HG03159 (cell line): ENCODE results near the gene CCDC183.
"Not testable (repeated sequence)": the region's sequence is repeated elsewhere in the genome, so short reads cannot be mapped to it uniquely, and the experiment has no call there.

ENCODE experiments used
- ATAC-seq: cut with Tn5 transposase; IDR thresholded peaks from one replicate; pipeline ENCODE4 v1.9.1; 2021; ENCODE audit warnings: mild to moderate bottlenecking, moderate library complexity; ENCODE audit not compliant: unreplicated experiment

The CCDC183 gene

GRCh38 chr9:136837146-136837855 lies 41.2 kb downstream of the CCDC183 start:
- ATAC-seq: no peak

GRCh38 chr9:136837856-136838277 lies 41.7 kb downstream of the CCDC183 start:
- ATAC-seq: not testable (repeated sequence)

DNA sequence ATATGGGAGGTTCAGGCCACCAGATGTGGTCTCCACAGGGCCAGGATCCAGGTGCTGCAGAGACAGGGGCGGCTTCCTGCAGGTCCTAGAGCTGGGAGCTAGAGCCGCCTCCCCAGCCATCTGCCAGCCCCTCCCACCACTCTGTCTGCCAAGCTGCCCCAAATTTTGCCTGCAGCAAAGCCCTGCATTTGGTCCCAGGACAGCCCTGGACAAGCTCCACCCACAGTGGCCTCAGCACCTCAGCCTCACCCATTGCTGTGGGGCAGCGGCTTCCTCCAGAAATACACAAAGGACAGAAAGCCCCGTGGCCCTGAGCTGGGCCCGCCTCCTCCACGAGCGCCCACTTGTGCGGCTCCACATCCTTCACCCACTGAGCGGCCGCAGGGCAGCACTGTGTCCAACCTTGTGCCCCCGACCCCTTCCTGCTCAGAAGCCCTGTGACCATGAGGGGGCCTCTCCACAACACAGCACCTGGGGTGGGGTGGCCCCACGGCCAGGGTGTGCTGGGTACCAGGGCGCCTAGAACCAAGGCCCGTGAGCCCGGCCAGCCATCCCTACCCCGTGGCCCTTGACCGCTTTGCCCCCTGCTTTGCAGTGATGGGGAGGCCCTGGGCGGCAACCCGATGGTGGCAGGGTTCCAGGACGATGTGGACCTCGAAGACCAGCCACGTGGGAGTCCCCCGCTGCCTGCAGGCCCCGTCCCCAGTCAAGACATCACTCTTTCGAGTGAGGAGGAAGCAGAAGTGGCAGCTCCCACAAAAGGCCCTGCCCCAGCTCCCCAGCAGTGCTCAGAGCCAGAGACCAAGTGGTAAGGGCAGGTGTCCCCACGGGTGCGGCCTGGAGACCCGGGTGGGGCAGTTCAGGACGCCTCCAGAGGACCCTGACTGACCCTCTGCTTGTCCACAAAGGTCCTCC lies 42.4 kb downstream of the CCDC183 start:
- ATAC-seq: no peak

DNA sequence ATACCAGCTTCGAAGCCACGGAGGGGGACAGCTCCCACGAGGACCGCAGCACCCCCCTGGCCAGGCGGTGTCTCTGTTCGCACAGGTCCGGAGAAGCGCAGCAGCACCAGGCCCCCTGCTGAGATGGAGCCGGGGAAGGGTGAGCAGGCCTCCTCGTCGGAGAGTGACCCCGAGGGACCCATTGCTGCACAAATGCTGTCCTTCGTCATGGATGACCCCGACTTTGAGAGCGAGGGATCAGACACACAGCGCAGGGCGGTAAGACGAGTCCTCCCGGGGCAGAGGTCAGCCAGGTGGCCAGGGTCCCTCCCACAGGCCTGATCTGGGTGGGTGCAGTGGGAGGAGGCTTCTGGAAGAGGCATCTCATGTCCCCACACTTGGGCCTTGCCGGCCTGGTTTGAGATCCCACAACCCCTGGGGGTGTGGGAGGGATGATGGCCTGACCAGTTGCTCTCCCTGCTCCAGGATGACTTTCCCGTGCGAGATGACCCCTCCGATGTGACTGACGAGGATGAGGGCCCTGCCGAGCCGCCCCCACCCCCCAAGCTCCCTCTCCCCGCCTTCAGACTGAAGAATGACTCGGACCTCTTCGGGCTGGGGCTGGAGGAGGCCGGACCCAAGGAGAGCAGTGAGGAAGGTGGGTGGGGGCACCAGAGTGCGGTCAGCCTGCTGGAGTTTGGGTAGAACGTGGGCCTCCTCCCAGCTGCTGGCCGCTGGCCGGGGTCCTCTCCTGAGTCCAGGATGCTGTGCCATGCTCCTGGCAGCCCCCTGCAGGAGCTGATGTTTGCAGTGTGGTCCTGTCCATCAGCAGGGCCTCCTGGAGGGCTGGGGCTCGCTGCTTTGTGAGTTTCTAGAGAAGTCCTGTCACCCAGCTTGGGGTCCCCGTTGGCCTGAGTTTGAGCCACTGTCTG lies 43.3 kb downstream of the CCDC183 start:
- no peak for ATAC-seq

DNA sequence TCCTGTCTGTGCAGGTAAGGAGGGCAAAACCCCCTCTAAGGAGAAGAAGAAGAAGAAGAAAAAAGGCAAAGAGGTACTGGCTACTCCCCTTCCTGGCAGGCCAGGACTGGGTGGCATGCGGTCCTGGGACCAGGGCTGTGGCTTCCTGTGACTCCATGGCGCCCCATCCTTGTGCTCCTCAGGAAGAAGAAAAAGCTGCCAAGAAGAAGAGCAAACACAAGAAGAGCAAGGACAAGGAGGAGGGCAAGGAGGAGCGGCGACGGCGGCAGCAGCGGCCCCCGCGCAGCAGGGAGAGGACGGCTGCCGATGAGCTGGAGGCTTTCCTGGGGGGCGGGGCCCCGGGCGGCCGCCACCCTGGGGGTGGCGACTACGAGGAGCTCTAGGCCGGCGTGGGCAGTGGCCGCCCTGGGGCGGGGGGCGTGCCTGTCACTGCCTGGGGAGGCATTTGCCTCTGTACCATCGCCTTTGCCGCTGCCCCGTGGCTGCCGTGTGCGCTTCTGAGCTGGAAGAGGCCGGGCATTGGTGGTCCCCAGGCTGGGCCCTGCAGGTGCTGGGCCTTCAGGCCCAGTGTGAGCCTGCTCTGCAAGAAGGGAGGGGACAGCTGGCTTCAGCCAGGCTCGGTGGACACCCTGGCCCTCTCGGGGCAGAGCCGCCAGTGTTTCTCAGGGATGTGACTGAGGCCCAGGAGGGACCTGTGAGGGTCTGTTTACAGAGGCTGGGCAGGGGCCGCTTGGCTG lies 44.2 kb downstream of the CCDC183 start:
- ATAC-seq: no peak

GRCh38 chr9:136840877-136841645 lies 44.9 kb downstream of the CCDC183 start:
- ATAC-seq: no peak

DNA sequence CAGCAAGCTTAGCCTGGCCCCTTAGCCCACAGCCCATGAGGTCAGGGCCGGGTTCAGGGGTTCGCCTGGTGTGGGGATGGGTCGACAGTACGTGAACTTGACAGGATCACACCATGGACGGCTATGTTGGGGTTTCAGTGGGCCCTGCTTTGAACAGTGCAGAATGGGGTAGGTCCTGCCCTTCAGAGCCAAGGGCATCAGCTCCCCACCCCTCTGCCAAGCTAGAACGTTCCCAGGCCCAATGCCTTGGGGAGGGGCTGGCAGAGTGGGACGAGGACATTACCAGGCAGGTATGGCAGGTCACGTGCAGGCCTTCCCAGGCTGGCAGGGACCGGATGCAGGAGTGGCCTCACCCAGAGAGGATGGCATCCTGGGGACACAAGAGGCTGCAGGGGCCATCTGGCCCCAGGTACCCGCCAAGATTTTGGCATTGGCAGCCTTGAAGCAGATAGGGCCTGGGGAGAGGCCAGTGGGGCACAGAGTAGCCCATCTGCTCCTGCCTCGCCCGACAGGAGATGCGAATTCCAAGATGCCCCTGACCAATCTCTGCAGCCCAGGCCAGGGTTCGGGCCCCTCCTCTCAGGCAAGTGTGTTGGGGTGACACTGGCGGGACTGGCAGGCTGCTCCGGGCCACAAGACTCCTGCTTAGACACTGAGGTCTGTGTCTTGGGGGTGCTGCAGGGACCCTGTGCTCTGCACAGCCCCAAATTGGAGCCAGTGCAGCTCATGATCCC lies 45.7 kb downstream of the CCDC183 start:
- not testable (repeated sequence) for ATAC-seq

GRCh38 chr9:136842380-136842948 lies 46.3 kb downstream of the CCDC183 start, which contains the start of gene AJM1:
Gene AJM1 (plus strand): TSS chr9:136842478. CDS start chr9:136844415, 1,937 bp downstream.
- peak; percentile 58 for ATAC-seq

GRCh38 chr9:136843159-136843800 lies 47.1 kb downstream of the CCDC183 start:
- not testable (repeated sequence) for ATAC-seq

- ATAC-seq: not testable (repeated sequence)
These were observed 47.9 kb downstream of the CCDC183 start for GRCh38 chr9:136843801-136844740.

GRCh38 chr9:136844761-136845464 lies 48.8 kb downstream of the CCDC183 start:
- no peak for ATAC-seq

DNA sequence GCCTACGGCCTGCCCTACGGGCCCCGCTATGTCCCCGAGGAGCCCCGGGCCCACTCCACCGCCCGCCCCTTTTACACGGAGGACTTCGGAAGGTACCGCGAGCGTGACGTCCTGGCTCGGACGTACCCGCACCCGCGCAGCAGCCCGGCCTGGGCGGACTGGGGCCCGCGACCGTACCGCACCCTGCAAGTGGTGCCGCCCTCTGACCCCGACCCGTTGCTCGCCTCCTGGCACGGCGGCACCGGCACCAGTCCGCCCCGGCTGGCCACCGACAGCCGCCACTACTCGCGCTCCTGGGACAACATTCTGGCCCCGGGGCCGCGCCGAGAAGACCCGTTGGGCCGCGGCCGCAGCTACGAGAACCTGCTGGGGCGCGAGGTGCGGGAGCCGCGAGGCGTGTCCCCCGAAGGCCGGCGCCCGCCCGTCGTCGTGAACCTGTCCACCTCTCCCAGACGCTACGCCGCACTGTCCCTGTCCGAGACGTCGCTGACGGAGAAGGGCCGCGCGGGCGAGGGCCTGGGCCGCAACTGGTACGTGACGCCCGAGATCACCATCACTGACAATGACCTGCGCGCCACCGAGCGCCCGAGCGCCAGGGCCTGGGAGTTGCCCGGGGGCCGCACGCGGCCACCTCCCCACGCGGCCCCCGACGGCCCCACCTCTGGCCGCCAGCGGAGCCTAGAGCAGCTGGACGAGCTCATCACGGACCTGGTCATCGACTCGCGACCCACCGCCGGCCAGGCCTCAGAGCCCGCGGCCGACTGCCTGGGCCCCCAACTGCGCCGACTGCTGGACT lies 49.5 kb downstream of the CCDC183 start:
- ATAC-seq: no peak

DNA sequence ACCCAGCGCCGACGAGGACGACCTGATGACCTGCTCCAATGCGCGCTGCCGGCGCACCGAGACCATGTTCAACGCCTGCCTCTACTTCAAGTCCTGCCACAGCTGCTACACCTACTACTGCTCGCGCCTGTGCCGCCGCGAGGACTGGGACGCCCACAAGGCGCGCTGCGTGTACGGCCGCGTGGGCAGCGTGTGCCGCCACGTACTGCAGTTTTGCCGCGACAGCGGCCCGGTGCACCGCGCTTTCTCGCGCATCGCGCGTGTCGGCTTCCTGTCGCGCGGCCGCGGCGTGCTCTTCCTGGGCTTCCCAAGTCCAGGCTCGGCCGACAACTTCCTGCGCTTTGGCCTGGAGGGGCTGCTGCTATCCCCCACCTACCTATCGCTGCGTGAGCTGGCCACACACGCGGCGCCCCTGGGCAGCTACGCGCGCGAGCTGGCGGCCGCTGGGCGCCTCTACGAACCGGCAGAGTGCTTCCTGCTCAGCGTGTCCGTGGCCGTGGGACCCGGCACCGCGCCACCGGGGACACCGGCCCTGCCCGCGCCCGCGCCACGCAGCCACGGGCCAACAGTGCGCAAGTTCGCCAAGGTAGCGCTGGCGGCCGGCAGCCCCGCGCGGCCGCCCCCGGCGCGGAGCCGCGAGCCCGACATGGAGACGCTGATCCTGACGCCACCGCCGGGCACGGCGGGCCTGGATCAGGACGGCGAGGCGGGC lies 50.4 kb downstream of the CCDC183 start:
- no peak for ATAC-seq

DNA sequence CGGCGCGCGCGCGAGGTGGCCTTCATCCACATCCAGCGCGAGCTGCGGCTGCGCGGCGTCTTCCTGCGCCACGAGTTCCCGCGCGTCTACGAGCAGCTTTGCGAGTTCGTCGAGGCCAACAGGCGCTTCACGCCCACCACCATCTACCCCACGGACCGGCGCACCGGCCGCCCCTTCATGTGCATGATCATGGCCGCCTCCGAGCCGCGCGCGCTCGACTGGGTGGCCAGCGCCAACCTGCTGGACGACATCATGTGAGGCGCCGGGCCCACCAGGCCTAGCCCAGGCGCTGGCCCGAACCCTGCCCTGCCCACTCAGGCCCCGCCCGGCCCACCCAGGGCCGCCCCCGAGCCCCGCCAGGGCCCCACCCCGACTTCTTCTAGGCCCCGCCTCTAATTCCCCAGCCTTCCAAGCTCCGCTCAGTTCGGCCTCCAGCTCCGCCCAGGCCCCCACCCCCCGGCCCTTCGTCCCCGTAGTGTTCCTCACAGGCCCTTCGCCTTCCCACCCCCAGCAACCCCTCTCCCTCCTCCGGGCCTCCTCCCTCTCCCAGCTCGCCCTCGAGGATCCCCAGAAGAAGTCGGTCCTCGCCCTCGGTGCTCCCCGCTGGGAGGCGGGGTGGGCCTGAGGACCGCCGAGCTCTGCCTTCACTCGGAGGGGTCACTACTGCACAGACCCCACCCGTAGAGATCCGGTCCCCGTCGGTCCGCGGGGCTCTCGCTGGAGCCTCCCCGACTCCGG lies 51.1 kb downstream of the CCDC183 start:
- ATAC-seq: no peak
